K562 (cell line): ENCODE results near the gene DYNLT4. TPM values are rescaled to one million over a fixed set of nuclear protein-coding genes. Genes with fewer than 3 reads are reported as not detected.

Experiments used
- CBX5 ChIP-seq: IDR thresholded peaks from 2 replicates; pipeline ENCODE4 v1.6.1; 2014; ENCODE audit warnings: low read depth, borderline replicate concordance
- CREB3L1 ChIP-seq: fragments of 450-650 bp; IDR thresholded peaks from 2 replicates; pipeline ENCODE4 v1.6.1; 2014; ENCODE audit warnings: low read depth, mild to moderate bottlenecking, moderate library complexity, borderline replicate concordance
- DDX20 ChIP-seq: fragments of 450-650 bp; IDR thresholded peaks from 2 replicates; pipeline ENCODE4 v1.6.1; 2016; ENCODE audit warnings: missing genetic modification characterization, low read depth, mild to moderate bottlenecking, missing compliant biosample characterization, moderate library complexity
- FOSL1 ChIP-seq: fragments of 200-800 bp; sonication (Bioruptor generic); conservative IDR thresholded peaks from 2 replicates; pipeline ENCODE4 v1.6.1; 2016; ENCODE audit warnings: missing genetic modification characterization, missing compliant biosample characterization
- FOXK2 ChIP-seq, 2 experiments: fragments of 450-650 bp; IDR thresholded peaks in 1 of 2; conservative IDR thresholded peaks in 1 of 2; 2 replicates each; pipeline ENCODE4 v1.6.1; 2016; ENCODE audit warnings: low read depth in 2 of 2, mild to moderate bottlenecking in 1 of 2
- GABPA ChIP-seq: fragments of 200-800 bp; sonication (Bioruptor generic); conservative IDR thresholded peaks from 2 replicates; pipeline ENCODE4 v1.6.1; 2016; ENCODE audit warnings: low read depth, missing genetic modification characterization, missing compliant biosample characterization
- HDAC6 ChIP-seq: IDR thresholded peaks from 2 replicates; pipeline ENCODE4 v1.6.1; 2012; ENCODE audit warnings: low read depth, mild to moderate bottlenecking, control low read depth, inconsistent platforms, low read length, moderate library complexity
- HDAC8 ChIP-seq: fragments of 450-650 bp; IDR thresholded peaks from 2 replicates; pipeline ENCODE4 v1.6.1; 2016; ENCODE audit warnings: mild to moderate bottlenecking, missing genetic modification characterization, moderate library complexity, missing compliant biosample characterization
- HNRNPUL1 ChIP-seq: fragments of 200-400 bp; formaldehyde crosslinking; IDR thresholded peaks from 2 replicates; pipeline ENCODE4 v1.6.1; 2017; ENCODE audit warnings: low read length
- MAX ChIP-seq: sonication (generic); formaldehyde crosslinking; IDR thresholded peaks from 2 replicates; pipeline ENCODE4 v1.9.0; 2022; ENCODE audit warnings: mild to moderate bottlenecking, missing genetic modification reagents
- NFATC3 ChIP-seq: fragments of 450-650 bp; IDR thresholded peaks from 2 replicates; pipeline ENCODE4 v1.6.1; 2017; ENCODE audit warnings: mild to moderate bottlenecking
- NR1H2 ChIP-seq: sonication (generic); formaldehyde crosslinking; IDR thresholded peaks from 2 replicates; pipeline ENCODE4 v1.4.0; 2020; ENCODE audit warnings: mild to moderate bottlenecking, missing genetic modification reagents
- PCBP2 ChIP-seq: fragments of 200-400 bp; formaldehyde crosslinking; IDR thresholded peaks from 2 replicates; pipeline ENCODE4 v1.6.1; 2018; ENCODE audit warnings: low read length, low read depth, mild to moderate bottlenecking, moderate library complexity; ENCODE audit not compliant: poor library complexity, severe bottlenecking
- RBM25 ChIP-seq: fragments of 200-400 bp; formaldehyde crosslinking; IDR thresholded peaks from 2 replicates; pipeline ENCODE4 v1.6.1; 2018; ENCODE audit warnings: low read length, low read depth, moderate library complexity; ENCODE audit not compliant: severe bottlenecking
- SETDB1 ChIP-seq: IDR thresholded peaks from one replicate; pipeline ENCODE4 v1.6.1; 2012; ENCODE audit warnings: low read length, control low read depth, inconsistent platforms
- SMARCC2 ChIP-seq: fragments of 450-650 bp; IDR thresholded peaks from 2 replicates; pipeline ENCODE4 v1.6.1; 2017; ENCODE audit warnings: antibody characterized with exemption, moderate library complexity, mild to moderate bottlenecking, low read depth
- STAT5B ChIP-seq: fragments of 250-450 bp; sonication (Bioruptor Pico); IDR thresholded peaks from 2 replicates; pipeline ENCODE4 v1.8.0; 2021; ENCODE audit warnings: mild to moderate bottlenecking, inconsistent platforms
- TBL1XR1 ChIP-seq, 2 experiments: IDR thresholded peaks; 2 replicates each; pipeline ENCODE4 v1.6.1; 2012; ENCODE audit warnings: improper control_type of control experiment in 2 of 2, low read length in 2 of 2, mild to moderate bottlenecking in 1 of 2
- ZBTB5 ChIP-seq: fragments of 450-650 bp; IDR thresholded peaks from 2 replicates; pipeline ENCODE4 v1.6.1; 2017; ENCODE audit warnings: antibody characterized with exemption
- ZKSCAN3 ChIP-seq: fragments of 250-450 bp; sonication (Bioruptor Pico); IDR thresholded peaks from 2 replicates; pipeline ENCODE4 v1.4.0; 2020
- ZNF184 ChIP-seq: sonication (generic); formaldehyde crosslinking; IDR thresholded peaks from 2 replicates; pipeline ENCODE4 v1.5.0; 2020; ENCODE audit warnings: missing genetic modification reagents
- ZNF282 ChIP-seq: sonication (generic); formaldehyde crosslinking; IDR thresholded peaks from 2 replicates; pipeline ENCODE4 v1.8.1; 2023; ENCODE audit warnings: missing genetic modification reagents
- ZNF583 ChIP-seq: fragments of 250-450 bp; sonication (Bioruptor Pico); IDR thresholded peaks from 2 replicates; pipeline ENCODE4 v1.4.0; 2020
- ZNF77 ChIP-seq: fragments of 250-450 bp; sonication (Bioruptor Pico); IDR thresholded peaks from 2 replicates; pipeline ENCODE4 v1.5.0; 2020
- polyA plus RNA-seq, 8 experiments: library from polyadenylated mRNA; depleted of rRNA in 4 of 8; stranded (reverse) in 5 of 8; unstranded in 3 of 8; fragments of >200 nt; fragmentation: Nextera tagmentation in 2 of 8; fragmentation: Illumina TruSeq in 1 of 8; extraction: Ambion mirVana in 2 of 8; extraction: Trizol in 1 of 8; gene quantifications; 2 replicates each; pipeline versions ENCODE4 v1.2.1 to v1.2.3, GENCODE V29; 2011 to 2014; ENCODE audit warnings: inconsistent platforms in 1 of 8, missing spikeins in 1 of 8
- total RNA-seq, 7 experiments: library from RNA; depleted of rRNA in 6 of 7; stranded (reverse); fragments of >200 nt in 6 of 7; fragmentation: Illumina TruSeq in 2 of 7; extraction: Trizol in 2 of 7; gene quantifications; 2 replicates each; pipeline versions ENCODE4 v1.2.1 to v1.2.3, GENCODE V29; 2011 to 2021; ENCODE audit warnings: low replicate concordance in 1 of 7
- TF ChIP-seq, protein P1 (sequence below): fragments of 250-450 bp; sonication (Bioruptor Pico); IDR thresholded peaks from 2 replicates; pipeline ENCODE4 v1.4.0; 2020; ENCODE audit warnings: borderline replicate concordance

The DYNLT4 gene
- total and polyA plus RNA-seq, 9 of the 15 experiments (the other 6 are each of a cell fraction or from before 2014, with no cell fraction given) = 0.29 to 0.73 TPM; not detected in 7

GRCh38 chr1:44842862-44843655 lies 35.9 kb upstream of the DYNLT4 start, which contains the start of gene PTCH2 (continued):
- 0 out of 2 replicates have a peak, but pooled peaks have one; percentile 32 for TF ChIP-seq SMARCC2
- no peak for TF ChIP-seq NFATC3
- no peak for TF ChIP-seq NR1H2 (CRISPR knock-in tag)
- peak; percentile 74; the same call in 1 of the 2 replicates for TF ChIP-seq ZNF282 (CRISPR knock-in tag)
- no peak for TF ChIP-seq SETDB1
- peak; percentile 17; the same call in 1 of the 2 replicates for TF ChIP-seq FOSL1 (tag)
- no peak for TF ChIP-seq HNRNPUL1
- TF ChIP-seq GABPA (tag) = no peak
- no peak for TF ChIP-seq ZKSCAN3 (CRISPR knock-in tag)
- TF ChIP-seq RBM25 = peak; percentile 46
- TF ChIP-seq CBX5 = no peak
- TF ChIP-seq, protein P1, sequence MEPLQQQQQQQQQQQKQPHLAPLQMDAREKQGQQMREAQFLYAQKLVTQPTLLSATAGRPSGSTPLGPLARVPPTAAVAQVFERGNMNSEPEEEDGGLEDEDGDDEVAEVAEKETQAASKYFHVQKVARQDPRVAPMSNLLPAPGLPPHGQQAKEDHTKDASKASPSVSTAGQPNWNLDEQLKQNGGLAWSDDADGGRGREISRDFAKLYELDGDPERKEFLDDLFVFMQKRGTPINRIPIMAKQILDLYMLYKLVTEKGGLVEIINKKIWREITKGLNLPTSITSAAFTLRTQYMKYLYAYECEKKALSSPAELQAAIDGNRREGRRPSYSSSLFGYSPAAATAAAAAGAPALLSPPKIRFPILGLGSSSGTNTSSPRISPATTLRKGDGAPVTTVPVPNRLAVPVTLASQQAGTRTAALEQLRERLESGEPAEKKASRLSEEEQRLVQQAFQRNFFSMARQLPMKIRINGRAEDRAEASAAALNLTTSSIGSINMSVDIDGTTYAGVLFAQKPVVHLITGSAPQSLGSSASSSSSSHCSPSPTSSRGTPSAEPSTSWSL (CRISPR knock-in tag) = no peak
- TF ChIP-seq STAT5B (CRISPR knock-in tag) = no peak
- TF ChIP-seq DDX20 (tag) = no peak
- no peak for TF ChIP-seq ZBTB5
- TF ChIP-seq CREB3L1 = no peak
- TF ChIP-seq HDAC6 = no peak
- TF ChIP-seq TBL1XR1 (IDR thresholded peaks at IDR 0.05; ENCODE audit: low read length in 2 of 2) = no peak
- TF ChIP-seq ZNF184 (CRISPR knock-in tag) = no peak
- no peak; the same call in 1 of the 2 replicates for TF ChIP-seq MAX
- no peak for TF ChIP-seq ZNF583 (CRISPR knock-in tag)
- no peak for TF ChIP-seq HDAC8
- TF ChIP-seq PCBP2 = no peak
- no peak for TF ChIP-seq ZNF77
- no peak for TF ChIP-seq FOXK2 (conservative IDR thresholded peaks at IDR 0.05 in 1 of 2, IDR thresholded peaks at IDR 0.05 in 1 of 2; ENCODE audit: low read depth in 2 of 2)
